ENCODE measurements around the gene NSMF.

NSMF gene

DNA sequence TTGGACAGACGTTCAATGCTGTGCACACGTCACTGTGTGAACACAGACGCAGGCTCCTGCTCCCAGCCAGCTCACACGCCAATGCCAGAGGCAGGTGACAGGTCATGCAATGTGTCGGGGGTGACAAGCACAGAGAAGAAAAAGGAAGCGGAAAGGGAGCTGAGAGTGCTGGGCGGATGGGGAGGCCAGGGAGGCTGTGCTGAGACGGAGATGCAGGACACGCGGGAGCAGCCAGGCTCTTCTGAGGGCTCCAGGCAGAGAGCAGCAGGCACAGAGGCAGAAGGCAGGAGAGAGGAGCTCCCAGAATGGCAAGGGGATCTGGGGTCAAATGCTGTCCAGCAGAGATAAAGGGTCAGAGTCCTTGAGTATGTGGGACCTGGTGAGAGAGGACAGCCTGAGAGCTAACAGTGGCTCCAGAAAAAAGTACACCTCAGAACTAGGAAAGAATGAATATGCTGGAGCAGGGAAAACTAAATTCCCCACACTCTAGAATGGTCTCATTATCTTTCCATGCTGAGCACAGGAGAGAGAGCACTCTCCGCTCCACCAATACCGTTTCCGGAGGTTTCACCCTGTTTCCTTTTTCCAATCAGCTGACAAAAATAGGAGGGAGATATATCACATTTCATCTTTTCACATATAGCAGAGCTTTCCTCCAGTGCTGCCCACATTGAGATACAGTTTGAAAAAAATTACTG lies 32.8 kb upstream of the NSMF start:
- peak; percentile 33 for DNase-seq

DNA sequence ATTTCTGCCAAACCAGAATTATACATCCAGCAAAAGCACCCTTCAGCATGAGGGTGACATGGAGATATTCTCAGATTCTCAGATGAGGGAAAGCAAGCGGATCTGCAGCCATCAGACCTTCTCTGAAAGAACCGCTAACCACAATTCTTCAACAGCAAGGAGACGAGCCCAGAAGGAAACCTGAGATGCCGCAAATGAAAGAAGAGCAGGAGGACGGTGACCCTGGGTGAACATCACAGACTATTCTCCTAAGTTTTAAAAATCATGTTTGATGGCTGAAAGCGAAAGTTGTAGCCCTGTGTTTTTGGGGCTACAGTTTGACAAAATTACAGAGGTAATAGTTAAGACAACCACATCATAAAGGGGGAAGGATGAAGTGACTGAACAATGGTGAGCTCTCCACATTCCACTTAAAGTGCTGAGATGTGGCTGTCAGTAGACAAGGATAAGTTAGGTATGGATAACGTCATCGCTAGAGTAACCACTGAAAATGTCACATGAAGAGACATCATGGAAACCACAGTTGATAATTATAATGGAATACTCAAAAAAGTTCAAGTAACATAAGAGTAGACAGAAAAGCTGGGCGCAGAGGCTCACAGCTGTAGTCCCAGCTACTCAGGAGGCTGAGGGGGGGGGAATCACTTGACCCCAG lies 31.5 kb upstream of the NSMF start:
- no peak for DNase-seq

DNA sequence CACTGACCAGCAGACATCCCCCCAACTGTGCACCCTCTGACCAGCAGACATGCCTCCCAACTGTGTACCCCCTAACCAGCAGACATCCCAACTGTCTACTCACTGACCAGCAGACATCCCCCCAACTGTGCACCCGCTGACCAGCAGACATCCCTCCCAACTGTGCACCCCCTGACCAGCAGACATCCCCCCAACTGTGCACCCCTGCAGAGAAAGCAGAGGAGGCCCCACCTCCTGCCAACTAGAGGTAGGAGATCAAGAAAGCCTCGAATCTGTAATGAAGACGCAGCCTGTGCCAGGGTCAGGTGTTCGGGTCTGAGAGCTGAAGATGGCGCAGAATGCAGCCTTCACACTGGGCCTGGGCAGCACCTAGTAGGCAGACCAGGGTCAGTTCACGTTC lies 29.8 kb upstream of the NSMF start:
- no peak for DNase-seq

DNA sequence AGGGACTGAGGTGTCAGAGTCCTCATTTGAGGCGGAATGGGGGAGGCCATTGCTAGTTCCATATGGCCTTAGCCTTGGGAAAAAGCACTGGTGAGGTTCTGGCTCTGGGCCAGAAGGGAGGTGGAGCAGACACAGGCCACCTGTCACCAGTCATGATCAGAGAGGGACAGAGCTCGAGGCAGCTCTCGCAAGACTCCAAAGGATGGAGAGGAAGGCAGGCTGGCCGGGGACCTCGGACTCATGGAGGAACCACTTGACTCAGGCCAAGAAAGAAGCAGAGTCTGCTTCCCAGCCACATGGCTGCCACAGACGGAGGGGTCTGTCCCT lies 29.2 kb upstream of the NSMF start:
- peak; percentile 65 for DNase-seq

DNA sequence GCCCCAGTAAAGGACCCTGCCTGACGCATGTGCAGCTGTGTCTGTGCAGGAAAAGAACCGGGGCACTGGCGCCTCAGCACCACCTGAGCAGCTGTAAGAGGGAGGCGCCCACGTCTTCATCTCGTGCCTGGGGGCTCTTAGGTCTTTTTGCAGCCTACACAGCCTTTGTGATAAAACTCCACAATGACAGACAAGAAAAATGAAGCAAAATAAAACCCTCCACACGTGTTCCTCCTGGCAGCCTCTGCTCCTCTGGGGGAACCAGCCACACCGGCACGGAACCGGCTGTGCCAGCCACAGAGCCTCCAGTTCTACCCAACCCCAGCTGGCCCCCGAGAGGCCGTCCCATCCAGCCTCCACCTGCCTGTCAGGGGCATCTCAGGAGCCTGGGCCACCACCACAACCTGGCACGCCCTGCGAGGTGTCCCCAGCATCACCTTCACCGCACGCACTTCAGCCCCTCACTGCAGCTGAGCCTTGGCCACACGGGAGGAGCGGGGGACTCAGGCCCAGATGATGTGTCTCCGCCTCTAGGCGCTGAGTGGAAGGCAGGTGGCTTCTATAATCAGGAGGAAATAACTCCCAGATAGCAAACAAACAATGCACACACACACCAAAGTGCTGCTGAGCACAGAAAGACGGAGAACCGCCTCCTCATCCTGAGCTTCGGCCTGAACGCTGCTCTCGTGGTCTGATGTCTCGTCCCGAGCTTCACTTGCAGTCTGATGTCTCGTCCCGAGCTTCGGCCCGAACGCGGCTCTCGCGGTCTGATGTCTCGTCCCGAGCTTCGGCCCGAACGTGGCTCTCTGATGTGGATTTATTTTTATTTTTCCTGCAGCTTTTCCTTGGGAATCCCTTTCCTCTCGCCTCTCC lies 28.6 kb upstream of the NSMF start:
- peak; percentile 52 for DNase-seq

DNA sequence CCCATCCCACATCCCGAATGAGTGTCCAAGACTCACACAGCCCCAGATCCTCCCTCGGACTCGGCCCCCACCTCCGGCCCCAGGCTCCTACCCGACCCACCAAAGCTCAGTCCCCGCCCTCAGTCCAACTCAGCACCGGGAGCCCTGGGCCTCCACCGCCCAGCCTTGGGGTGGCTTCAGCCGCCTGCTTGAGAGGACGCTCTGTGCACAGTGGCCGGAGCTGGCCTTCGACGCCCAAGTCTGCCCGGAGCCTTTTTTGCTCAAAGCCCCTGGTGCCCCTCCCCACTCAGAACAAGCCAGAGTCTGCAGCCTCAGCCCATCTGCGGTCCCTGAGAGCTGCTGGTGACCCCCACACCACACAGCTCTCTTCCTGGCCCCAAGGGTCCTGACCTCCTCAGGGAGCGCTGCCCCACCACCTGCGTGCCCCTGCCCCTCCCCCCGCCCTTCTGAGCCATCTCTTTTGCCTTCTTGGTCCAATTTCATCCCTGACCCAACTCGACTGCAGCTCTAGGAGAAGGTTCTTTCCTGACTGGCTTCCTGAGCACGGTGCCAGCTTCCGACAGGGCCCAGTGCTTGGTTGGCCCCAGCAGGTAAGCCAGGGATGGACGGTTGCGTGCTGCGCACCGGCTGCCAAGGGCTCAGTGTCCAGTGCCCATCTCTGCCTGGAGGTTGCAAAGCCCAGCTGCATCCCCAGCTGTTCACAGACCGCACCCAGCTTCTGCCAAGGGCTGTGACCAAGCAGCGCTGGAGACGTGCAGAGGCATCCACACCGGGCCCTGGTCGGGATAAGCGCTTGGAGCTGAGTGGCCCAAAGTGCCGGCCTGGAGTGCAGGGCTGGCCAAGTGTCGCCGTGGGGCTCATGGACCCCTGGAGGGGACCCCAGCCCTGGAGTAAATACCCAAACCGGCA lies 27.7 kb upstream of the NSMF start:
- no peak for DNase-seq

DNA sequence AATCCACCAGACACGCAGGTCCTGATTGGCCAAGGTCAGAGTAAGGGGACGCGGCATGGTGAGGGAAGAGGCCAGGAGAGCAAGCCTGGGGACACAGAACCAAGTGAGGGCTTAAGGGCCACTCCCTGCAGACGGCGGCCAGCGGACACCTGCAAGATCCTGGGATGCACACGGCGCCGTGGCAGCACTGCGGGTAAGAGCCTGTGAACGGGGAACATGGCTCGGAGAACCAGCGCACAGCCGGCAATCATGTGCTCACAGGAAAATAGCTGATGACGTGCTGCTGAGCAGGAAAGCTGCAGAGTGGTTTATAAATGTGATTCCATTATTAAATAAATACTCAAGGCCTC lies 27.0 kb upstream of the NSMF start:
- DNase-seq, result no peak

DNA sequence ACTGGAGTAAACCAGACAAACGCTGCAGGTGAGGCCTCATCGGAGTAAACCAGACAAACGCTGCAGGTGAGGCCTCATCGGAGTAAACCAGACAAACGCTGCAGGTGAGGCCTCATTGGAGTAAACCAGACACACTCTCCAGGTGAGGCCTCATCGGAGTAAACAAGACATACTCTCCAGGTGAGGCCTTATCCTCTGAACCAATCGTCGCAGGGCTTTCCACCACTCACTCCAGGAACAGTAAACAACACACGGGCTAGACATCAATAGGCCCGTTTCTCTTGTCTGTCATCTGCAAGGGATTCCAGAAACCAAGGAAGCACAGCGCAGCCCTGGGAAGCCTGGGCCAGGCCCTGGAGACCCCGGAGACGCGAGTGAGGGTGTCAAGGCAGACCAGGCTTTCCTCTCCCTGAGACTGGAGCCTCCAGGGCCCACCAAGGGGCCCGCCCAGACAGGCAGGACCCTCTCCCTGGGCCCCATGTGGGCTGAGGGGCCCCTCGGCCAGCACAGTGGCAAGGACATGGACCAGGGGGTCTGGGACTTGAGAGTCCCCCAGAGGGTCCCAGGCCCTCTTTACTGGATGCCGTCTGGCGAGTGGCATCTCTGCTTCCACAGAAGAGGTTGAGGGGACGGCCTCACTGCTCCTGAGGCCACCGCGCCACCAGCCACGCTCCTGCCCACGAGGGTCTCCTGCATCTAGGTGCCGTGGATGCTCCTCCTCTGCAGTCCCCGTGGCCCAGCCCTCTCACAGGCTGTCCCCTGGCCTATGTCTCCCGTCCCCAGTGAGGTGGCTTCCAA lies 26.4 kb upstream of the NSMF start:
- DNase-seq, result no peak

DNA sequence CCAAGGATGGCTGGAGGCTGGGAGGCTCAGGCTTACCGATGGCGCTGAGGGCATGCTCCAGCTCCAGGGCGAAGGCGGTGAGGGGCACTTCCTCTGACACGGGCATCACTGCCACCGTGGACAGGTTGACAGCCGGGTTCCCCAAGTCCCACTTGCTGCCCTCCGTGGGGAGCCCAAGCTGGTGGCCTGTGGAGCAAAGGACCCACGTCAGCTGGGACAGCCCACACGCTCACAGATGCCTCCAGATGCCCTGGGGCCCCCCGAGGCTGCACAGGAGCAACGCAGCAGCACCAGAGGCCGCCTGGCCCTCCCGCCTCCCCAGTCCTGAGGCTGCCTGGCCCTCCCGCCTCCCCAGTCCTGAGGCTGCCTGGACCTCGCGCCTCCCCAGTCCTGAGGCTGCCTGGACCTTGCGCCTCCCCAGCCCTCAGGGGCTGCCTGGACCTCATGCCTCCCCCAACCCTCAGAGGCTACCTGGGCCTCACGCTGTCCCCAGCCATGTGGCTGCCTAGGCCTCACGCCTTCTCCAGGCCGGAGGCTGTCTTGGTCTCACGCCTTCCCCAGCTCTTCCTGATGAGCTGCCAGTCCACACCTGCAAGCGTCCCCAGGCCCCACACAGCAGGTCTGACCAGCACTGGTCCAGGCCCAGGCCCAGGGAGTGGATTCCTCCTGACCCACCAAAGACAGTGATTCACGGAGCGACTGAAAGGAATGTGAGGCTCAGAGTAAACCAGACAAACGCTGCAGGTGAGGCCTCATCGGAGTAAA lies 25.6 kb upstream of the NSMF start:
- no peak for DNase-seq

DNA sequence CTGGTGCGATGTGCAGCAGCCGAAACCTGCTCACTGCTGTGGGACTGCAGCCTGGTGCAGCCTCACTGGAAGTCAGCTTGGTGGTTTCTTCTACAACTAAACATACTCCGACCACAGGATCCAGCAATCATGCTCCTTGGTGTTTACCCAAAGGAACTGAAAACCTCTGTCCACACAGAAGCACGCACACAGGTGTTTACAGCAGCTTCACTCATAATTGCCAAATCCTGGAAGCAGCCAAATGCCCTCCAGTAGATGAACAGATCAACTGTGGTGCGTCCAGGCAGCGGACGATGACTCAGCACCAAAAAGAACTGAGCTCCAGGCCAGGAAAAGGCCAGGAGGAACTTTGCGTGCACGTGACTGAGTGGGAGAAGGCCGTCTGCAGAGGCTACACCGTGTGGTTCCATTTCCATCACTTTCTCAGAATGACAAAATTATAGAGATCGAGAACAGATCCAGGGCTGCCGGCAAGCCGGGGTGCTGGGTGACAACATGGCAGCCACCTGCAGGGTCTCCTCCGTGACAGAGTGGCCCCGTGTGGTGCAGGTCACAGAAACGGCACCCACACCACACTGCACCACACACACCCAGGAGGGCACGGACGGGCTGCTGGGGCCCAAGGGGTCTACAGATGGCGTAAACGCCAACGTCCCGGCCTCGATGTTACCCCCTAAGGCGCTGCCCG lies 23.1 kb upstream of the NSMF start:
- peak; percentile 48 for DNase-seq

DNA sequence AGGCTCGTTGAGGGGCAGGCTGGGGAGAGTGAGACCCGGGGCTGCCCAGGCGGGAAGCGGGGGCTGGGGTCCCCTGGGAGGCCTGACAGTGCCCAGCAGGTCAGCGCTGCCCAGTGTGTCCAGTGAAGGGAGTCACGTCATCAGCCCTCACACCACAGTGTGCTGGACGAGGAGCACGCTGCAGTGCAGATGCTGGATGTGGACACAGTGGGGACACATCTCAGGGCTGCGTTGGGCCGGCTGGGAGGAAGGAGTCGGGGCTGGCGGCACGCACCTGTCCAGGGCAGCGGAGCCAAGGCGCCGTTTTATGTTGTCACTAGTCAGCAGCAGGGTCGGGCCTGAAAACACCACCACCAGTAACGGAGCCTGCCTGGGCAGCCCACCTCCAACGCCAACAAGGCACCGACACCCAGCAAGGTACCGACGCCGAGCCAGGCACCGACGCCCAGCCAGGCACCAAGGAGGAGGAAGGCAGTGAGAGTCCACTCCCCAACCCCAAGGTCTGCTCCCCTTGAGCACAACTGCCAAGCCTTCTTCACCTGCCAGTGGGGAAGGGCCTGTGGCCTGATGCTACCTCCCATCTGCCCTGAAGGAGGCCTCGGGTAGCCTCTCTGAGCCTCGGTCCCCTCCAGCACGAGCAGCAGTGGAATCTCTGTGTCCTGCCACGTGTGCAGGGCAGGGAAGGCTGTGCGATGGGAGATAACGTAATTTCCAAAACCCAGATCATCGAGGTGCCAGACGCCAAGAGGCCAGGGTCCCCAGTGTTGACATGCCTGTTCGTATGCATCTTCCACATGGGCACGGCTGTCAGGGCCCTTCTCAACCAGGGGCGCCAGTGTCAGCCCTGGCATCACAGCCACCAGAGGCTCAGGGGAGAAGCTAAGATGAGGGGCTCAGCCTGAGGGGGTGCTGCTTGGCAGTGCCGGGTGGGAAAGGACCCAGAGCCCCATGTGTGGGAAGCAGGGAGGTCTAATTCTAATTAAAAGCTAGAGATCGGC lies 21.9 kb upstream of the NSMF start:
- no peak for DNase-seq

DNA sequence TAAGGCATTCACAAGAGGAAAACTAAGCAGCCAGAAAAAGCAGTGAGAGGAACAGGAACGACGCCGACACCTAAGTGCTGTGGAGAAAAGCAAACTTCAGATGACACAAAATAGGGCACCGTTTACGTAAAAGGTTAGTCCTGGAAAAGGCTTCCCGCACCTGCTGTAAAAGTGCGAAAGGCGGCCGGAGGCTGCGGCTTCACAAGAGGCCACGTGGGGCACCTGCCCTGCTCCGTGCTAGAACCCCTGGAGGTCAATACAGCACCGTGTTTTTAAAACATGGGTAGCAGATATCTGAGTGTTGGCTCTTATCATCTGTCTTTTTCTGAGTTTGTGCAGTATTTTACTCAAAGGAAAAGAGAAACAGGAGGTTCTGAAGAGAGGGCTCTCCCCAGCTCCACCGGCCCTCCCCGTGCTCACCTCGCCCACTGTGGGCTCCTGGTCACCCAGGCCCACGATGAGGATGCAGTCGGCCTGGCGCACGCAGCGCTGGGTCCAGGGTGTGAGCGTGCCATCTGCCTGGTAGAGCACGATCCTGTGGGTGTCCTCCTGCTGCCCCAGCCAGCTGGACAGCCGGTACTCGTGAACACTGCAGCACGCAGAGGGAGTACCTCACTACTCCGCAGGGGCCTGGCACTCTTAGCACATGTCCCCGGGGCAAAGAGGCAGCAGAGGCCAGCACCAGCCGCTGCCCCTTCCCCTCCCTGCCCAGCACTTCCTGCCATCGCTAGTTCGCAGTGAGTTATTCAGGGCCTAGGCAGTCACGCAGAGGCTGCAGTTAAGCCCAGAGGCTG lies 21.0 kb upstream of the NSMF start:
- peak; percentile 40 for DNase-seq

DNA sequence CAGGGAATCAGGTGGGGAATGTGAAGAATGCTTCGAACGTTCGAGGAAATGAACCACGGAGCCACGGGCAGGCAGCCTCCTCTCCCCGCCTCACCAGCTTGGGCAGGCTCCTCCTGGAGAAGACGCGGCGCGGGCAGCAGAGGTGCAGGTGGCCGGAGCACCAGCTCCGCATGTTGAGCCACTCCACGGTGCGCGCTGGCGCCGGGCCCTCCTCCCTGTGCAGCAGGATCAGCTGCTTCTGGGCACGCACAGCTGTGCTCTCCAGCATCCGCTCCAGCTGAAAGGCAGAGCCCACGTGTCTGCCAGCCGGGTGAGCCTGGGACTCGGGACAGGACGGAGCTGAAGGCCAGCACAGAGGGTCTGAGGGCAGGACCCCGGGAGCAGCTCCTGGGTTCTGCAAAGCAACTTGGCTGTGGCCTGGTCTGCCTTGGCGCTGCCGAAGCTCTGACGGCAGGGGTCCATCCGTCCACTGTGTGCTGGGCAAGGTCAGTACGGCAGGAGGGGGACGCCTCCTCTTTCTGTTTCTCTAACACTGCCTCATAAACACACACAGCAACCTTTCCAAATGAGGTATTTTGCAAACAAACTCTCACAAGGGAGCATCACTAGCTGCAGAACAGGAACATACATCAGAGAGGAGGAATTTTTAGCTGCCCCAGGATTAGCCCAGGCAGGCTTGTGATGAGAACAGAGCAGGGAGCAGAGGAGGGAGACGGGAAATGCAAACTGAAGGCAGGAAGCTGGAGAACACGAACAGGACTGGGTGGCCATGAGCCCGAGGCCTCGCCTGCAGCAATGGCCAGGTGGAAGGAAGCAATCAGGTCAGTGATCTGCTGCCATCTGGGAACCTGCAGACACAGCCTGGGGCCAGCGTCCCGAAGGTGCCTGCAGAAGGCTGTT lies 20.1 kb upstream of the NSMF start:
- DNase-seq, result peak; percentile 68

DNA sequence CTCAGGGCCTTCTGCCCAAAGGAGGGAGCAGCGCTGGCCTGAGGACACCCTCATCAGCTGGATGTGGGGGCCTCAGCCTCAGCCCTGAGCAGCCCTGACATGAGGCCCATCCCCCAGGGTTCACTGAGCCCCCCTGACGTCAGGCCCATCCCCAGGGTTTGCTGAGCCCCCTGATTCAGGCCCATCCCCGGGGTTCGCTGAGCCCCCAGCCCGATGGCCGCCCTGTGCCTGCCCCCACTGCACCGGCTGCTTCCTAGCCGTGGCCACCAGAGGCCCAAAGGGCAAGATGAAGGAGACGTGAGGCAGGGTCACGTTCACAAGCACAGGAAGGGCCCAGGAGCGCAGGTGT lies 19.5 kb upstream of the NSMF start:
- no peak for DNase-seq

DNA sequence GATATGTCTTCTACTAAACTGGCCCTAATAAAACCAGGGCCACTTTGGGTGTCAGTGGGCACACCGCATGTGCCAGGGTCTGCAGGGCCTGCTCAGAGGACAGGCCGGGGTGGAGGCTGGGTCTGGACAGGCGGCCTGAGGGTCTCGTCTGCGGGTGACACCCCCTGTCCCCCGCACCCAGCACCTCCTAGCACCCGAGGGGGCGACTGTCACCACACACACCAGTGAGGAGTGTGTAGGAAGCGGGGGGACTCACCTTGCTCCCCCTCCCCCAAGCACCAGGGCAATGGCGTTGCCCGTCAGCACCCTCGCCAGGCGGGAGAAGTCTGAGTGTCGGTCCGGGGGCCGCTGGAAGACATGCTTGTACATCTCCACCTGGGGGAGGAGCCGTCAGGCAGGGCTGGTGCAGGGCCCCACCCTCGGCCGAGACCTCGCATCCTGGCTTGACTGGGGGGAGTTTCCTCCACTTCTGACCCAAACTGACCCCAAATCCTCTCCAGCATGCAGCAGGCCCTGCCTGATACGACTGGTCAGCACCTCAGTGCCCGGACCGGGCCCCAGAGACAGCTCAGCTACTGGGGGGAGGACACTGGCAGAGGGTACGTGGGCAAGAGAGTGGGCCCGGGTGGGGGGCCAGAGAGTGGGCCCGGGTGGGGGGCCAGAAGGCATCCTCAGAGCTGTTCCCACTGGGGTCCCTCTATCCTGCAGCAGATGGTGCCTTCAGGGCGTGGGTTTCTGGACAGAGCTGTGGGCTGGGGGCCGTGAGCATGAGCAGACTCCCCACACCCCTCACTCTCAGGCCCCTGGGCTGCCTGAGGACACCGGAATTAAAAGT lies 18.9 kb upstream of the NSMF start:
- DNase-seq, result no peak

DNA sequence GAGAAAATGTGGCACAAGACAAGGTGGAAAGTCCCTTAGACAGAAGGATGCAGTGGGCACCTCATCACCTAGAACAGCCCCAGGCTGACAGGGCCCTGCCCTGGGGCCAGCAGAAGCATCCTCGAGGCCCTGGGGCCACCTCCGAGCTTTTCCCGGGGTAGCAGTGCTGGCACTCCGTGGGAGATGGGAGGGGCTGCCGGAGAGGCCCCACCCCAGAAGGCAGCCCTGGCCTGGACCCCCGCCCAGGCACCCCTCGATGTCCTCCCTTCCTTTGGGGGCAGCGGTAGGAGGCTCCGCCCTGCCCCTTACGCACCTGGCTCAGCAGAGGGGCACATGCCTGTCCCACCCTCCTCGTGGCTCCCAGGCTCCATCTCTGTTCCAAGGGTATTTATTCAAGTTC lies 17.7 kb upstream of the NSMF start:
- no peak for DNase-seq

DNA sequence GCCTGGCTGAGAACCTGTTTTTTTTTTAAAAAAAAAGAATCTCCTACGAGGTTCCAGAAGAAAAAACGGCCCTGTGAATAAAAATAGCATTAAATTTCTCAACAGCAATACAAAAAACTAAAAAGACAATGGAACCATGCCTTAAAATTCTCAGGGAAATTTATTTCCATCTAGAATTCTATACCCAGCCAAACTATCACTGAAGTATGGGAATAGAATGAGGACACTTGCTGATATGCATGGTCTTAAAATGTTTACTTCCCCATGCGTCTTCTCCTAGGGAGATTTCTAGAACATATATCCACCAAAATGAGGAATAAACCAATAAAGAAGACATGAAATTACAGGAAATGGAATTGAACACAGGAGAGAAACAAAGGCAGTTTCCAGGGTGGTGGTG lies 16.5 kb upstream of the NSMF start:
- no peak for DNase-seq
